Activated CD4-positive, alpha-beta T cell treated with anti-CD3 and anti-CD28 coated beads, Interleukin-2, amount 10 ng/mL, durations not matched to agents 24 days and 14 days (primary cell): ENCODE results near the gene CACNA1C. TPM values are rescaled to one million over a fixed set of nuclear protein-coding genes. Genes with fewer than 3 reads are reported as not detected.

Source experiments
- DNase-seq: peaks from one replicate; pipeline ENCODE4 v3.0.0; 2022
- H3K27ac Mint-ChIP-seq: one replicate; pipeline ENCODE4 v1.8.0; 2022; ENCODE audit warnings: mild to moderate bottlenecking, mixed read lengths
- H3K27me3 Mint-ChIP-seq: one replicate; pipeline ENCODE4 v1.8.0; 2022; ENCODE audit warnings: mixed read lengths
- H3K36me3 Mint-ChIP-seq: one replicate; pipeline ENCODE4 v1.8.0; 2022; ENCODE audit warnings: low read depth, mild to moderate bottlenecking, mixed read lengths
- H3K4me1 Mint-ChIP-seq: one replicate; pipeline ENCODE4 v1.8.0; 2021; ENCODE audit warnings: mixed read lengths
- H3K4me3 Mint-ChIP-seq: one replicate; pipeline ENCODE4 v1.8.0; 2022; ENCODE audit warnings: mild to moderate bottlenecking, moderate library complexity, mixed read lengths
- H3K9me3 Mint-ChIP-seq: one replicate; pipeline ENCODE4 v1.8.0; 2021; ENCODE audit warnings: mixed read lengths
- intact Hi-C: fragments of 100-400 bp; cut with micrococcal nuclease; formaldehyde crosslinking; loops from one replicate; pipeline ENCODE4 v1.15.1; 2023
- total RNA-seq: library from RNA; stranded (reverse); gene quantifications from 2 replicates; pipeline ENCODE4 v1.2.3, GENCODE V29; 2022

CACNA1C gene
- total RNA-seq, 1 donor from 2014 or later: 0.07 TPM

- intact Hi-C loops: no loop called here
- H3K36me3 Mint-ChIP-seq: no peaks in the 10 kb centered on the region
- H3K9me3 Mint-ChIP-seq: peaks cover 8% of the 10 kb centered on the region
- H3K4me3 Mint-ChIP-seq: no peak overlapping the region
- no peaks in the 10 kb centered on the region for H3K27me3 Mint-ChIP-seq
- H3K27ac Mint-ChIP-seq: no peak overlapping the region
- H3K4me1 Mint-ChIP-seq: peaks cover 3% of the 10 kb centered on the region
- no peak for DNase-seq
Observed at GRCh38 chr12:2523317-2523716, 470.5 kb downstream of the CACNA1C start.

GRCh38 chr12:2523844-2524243 lies 471.1 kb downstream of the CACNA1C start:
- peaks cover 8% of the 10 kb centered on the region for H3K9me3 Mint-ChIP-seq
- H3K4me3 Mint-ChIP-seq: no peak overlapping the region
- peaks cover 3% of the 10 kb centered on the region for H3K4me1 Mint-ChIP-seq
- H3K27me3 Mint-ChIP-seq: no peaks in the 10 kb centered on the region
- intact Hi-C loops: no loop called here
- no peaks in the 10 kb centered on the region for H3K36me3 Mint-ChIP-seq
- no peak overlapping the region for H3K27ac Mint-ChIP-seq
- no peak for DNase-seq

GRCh38 chr12:2526371-2526770 lies 473.6 kb downstream of the CACNA1C start:
- Mint-ChIP-seq H3K9me3 (peaks cover 4% of the 10 kb centered on the region), H3K4me3 (no peak overlapping the region), H3K36me3 (no peaks in the 10 kb centered on the region), H3K27ac (no peak overlapping the region), H3K27me3 (no peaks in the 10 kb centered on the region), H3K4me1 (peaks cover 11% of the 10 kb centered on the region)
- intact Hi-C loops: no loop called here
- DNase-seq: no peak

GRCh38 chr12:2528001-2528400 lies 475.2 kb downstream of the CACNA1C start:
- no peaks in the 10 kb centered on the region for H3K27me3 Mint-ChIP-seq
- intact Hi-C loops: no loop called here
- DNase-seq: no peak
- H3K4me1 Mint-ChIP-seq: peaks cover 11% of the 10 kb centered on the region
- no peaks in the 10 kb centered on the region for H3K9me3 Mint-ChIP-seq
- no peak overlapping the region for H3K27ac Mint-ChIP-seq
- no peaks in the 10 kb centered on the region for H3K36me3 Mint-ChIP-seq
- H3K4me3 Mint-ChIP-seq: no peak overlapping the region

- no peak overlapping the region for H3K4me3 Mint-ChIP-seq
- H3K27me3 Mint-ChIP-seq: no peaks in the 10 kb centered on the region
- H3K27ac Mint-ChIP-seq: no peak overlapping the region
- DNase-seq: no peak
- H3K9me3 Mint-ChIP-seq: no peaks in the 10 kb centered on the region
- no peaks in the 10 kb centered on the region for H3K36me3 Mint-ChIP-seq
- intact Hi-C loops: no loop called here
- peaks cover 11% of the 10 kb centered on the region for H3K4me1 Mint-ChIP-seq
Observed at GRCh38 chr12:2529807-2530206, 477.0 kb downstream of the CACNA1C start.

- Mint-ChIP-seq H3K4me1 (peaks cover 11% of the 10 kb centered on the region), H3K27ac (no peak overlapping the region), H3K27me3 (no peaks in the 10 kb centered on the region), H3K9me3 (no peaks in the 10 kb centered on the region), H3K4me3 (no peak overlapping the region), H3K36me3 (no peaks in the 10 kb centered on the region)
- intact Hi-C loops: no loop called here
- no peak for DNase-seq
Observed at GRCh38 chr12:2531371-2531770, 478.6 kb downstream of the CACNA1C start.

- Mint-ChIP-seq H3K4me1 (peaks cover 8% of the 10 kb centered on the region), H3K36me3 (no peaks in the 10 kb centered on the region), H3K27me3 (no peaks in the 10 kb centered on the region), H3K9me3 (no peaks in the 10 kb centered on the region), H3K27ac (no peak overlapping the region), H3K4me3 (no peak overlapping the region)
- no peak for DNase-seq
- intact Hi-C loops: no loop called here
Observed at GRCh38 chr12:2533036-2533435, 480.2 kb downstream of the CACNA1C start.

GRCh38 chr12:2535583-2536204 lies 482.9 kb downstream of the CACNA1C start:
- no peaks in the 10 kb centered on the region for H3K9me3 Mint-ChIP-seq
- no peaks in the 10 kb centered on the region for H3K36me3 Mint-ChIP-seq
- no peak overlapping the region for H3K4me3 Mint-ChIP-seq
- intact Hi-C loops: no loop called here
- no peaks in the 10 kb centered on the region for H3K27me3 Mint-ChIP-seq
- no peaks in the 10 kb centered on the region for H3K4me1 Mint-ChIP-seq
- DNase-seq: no peak
- no peak overlapping the region for H3K27ac Mint-ChIP-seq

- Mint-ChIP-seq H3K36me3 (no peaks in the 10 kb centered on the region), H3K27ac (no peak overlapping the region), H3K27me3 (no peaks in the 10 kb centered on the region), H3K9me3 (no peaks in the 10 kb centered on the region), H3K4me1 (no peaks in the 10 kb centered on the region), H3K4me3 (no peak overlapping the region)
- intact Hi-C loops: no loop called here
- DNase-seq: no peak
Observed at GRCh38 chr12:2536724-2537123, 483.9 kb downstream of the CACNA1C start.

GRCh38 chr12:2537868-2538541 lies 485.2 kb downstream of the CACNA1C start:
- no peaks in the 10 kb centered on the region for H3K4me1 Mint-ChIP-seq
- no peak for DNase-seq
- H3K9me3 Mint-ChIP-seq: no peaks in the 10 kb centered on the region
- H3K4me3 Mint-ChIP-seq: no peak overlapping the region
- intact Hi-C loops: no loop called here
- no peaks in the 10 kb centered on the region for H3K36me3 Mint-ChIP-seq
- H3K27ac Mint-ChIP-seq: no peak overlapping the region
- no peaks in the 10 kb centered on the region for H3K27me3 Mint-ChIP-seq

- H3K4me3 Mint-ChIP-seq: no peak overlapping the region
Observed at GRCh38 chr12:2539938-2540337, 487.2 kb downstream of the CACNA1C start.

GRCh38 chr12:2540535-2540941 lies 487.8 kb downstream of the CACNA1C start:
- H3K27me3 Mint-ChIP-seq: no peaks in the 10 kb centered on the region
- no peak for DNase-seq
- H3K4me3 Mint-ChIP-seq: no peak overlapping the region
- intact Hi-C loops: loop anchor here (10.0 kb wide), 1 partner anchor 156 kb away; no protein-coding TSS in a partner anchor
- no peaks in the 10 kb centered on the region for H3K36me3 Mint-ChIP-seq
- H3K27ac Mint-ChIP-seq: no peak overlapping the region
- H3K9me3 Mint-ChIP-seq: no peaks in the 10 kb centered on the region
- peaks cover 15% of the 10 kb centered on the region for H3K4me1 Mint-ChIP-seq

More at GRCh38 chr12:2539938-2540337, 487.2 kb downstream of the CACNA1C start:
- no peaks in the 10 kb centered on the region for H3K36me3 Mint-ChIP-seq
- DNase-seq: no peak
- H3K9me3 Mint-ChIP-seq: no peaks in the 10 kb centered on the region
- intact Hi-C loops: loop anchor here (10.0 kb wide), 1 partner anchor 155 kb away; no protein-coding TSS in a partner anchor
- H3K27ac Mint-ChIP-seq: no peak overlapping the region
- H3K27me3 Mint-ChIP-seq: no peaks in the 10 kb centered on the region
- H3K4me1 Mint-ChIP-seq: peaks cover 15% of the 10 kb centered on the region

- H3K4me1 Mint-ChIP-seq: peaks cover 15% of the 10 kb centered on the region
- no peaks in the 10 kb centered on the region for H3K36me3 Mint-ChIP-seq
- H3K27ac Mint-ChIP-seq: no peak overlapping the region
- H3K9me3 Mint-ChIP-seq: no peaks in the 10 kb centered on the region
- DNase-seq: no peak
- intact Hi-C loops: loop anchor here (10.0 kb wide), 1 partner anchor 157 kb away; no protein-coding TSS in a partner anchor
- no peaks in the 10 kb centered on the region for H3K27me3 Mint-ChIP-seq
- H3K4me3 Mint-ChIP-seq: no peak overlapping the region
Observed at GRCh38 chr12:2541631-2542204, 488.9 kb downstream of the CACNA1C start.

GRCh38 chr12:2543801-2544200 lies 491.0 kb downstream of the CACNA1C start:
- peak; percentile 64 for DNase-seq
- H3K4me3 Mint-ChIP-seq: peak overlapping the region; percentile 24
- no peaks in the 10 kb centered on the region for H3K9me3 Mint-ChIP-seq
- peak overlapping the region; percentile 81 for H3K27ac Mint-ChIP-seq
- H3K36me3 Mint-ChIP-seq: no peaks in the 10 kb centered on the region
- H3K27me3 Mint-ChIP-seq: no peaks in the 10 kb centered on the region
- intact Hi-C loops: loop anchor here (10.0 kb wide), 1 partner anchor 159 kb away; no protein-coding TSS in a partner anchor
- H3K4me1 Mint-ChIP-seq: peaks cover 15% of the 10 kb centered on the region
